CD4-positive, alpha-beta T cell treated with Interleukin-4 for 1 hour (primary cell): ENCODE data around the gene HPRT1.

Experiments
- DNase-seq, 2 donors: peaks; one replicate each; pipeline ENCODE4 v3.0.0-alpha.2; 2020 to 2022

HPRT1 gene

GRCh38 chrX:134544513-134545151, 84.7 kb downstream of the HPRT1 start:
- no peak for DNase-seq

GRCh38 chrX:134545510-134545909, 85.5 kb downstream of the HPRT1 start:
- no peak for DNase-seq

GRCh38 chrX:134546187-134546586, 86.2 kb downstream of the HPRT1 start:
- DNase-seq, result no peak

GRCh38 chrX:134547047-134547679, 87.2 kb downstream of the HPRT1 start:
- DNase-seq, result no peak

- DNase-seq, result peak in 1 of 2 donors; percentile 10
Measured at GRCh38 chrX:134548257-134549201, 88.6 kb downstream of the HPRT1 start.
